DMS53 treated with DMSO at 0.1 percent for 48 hours (cell line): Measurements from ENCODE around the gene E2F4.

Experiments
- DNase-seq: peaks from one replicate; lab custom pipeline; 2025; ENCODE audit not compliant: unreplicated experiment; lab: John Stamatoyannopoulos, UW

The E2F4 gene

GRCh38 chr16:67207249-67208091 lies 15.5 kb downstream of the E2F4 start:
- peak; percentile 6 for DNase-seq

GRCh38 chr16:67208154-67208896 lies 16.4 kb downstream of the E2F4 start:
- DNase-seq, result no peak

GRCh38 chr16:67209565-67209964 lies 17.6 kb downstream of the E2F4 start:
- DNase-seq, result no peak

GRCh38 chr16:67210069-67210937 lies 18.3 kb downstream of the E2F4 start:
- no peak for DNase-seq

- no peak for DNase-seq
These were observed 19.7 kb downstream of the E2F4 start for GRCh38 chr16:67211674-67212073.

- DNase-seq, result no peak
These were observed 20.8 kb downstream of the E2F4 start for GRCh38 chr16:67212766-67213165.

- no peak for DNase-seq
These were observed 21.5 kb downstream of the E2F4 start for GRCh38 chr16:67213197-67214019.

GRCh38 chr16:67215706-67216105 lies 23.8 kb downstream of the E2F4 start:
- no peak for DNase-seq

GRCh38 chr16:67216612-67217490 lies 24.9 kb downstream of the E2F4 start:
- no peak for DNase-seq

- DNase-seq, result no peak
These were observed 32.0 kb downstream of the E2F4 start for GRCh38 chr16:67223992-67224391.

- no peak for DNase-seq
These were observed 34.4 kb downstream of the E2F4 start for GRCh38 chr16:67226295-67226803.

GRCh38 chr16:67226804-67227566 lies 35.0 kb downstream of the E2F4 start, which contains the start of gene TMEM208:
Gene TMEM208 (plus strand): TSS chr16:67227130. CDS start chr16:67227219, 89 bp downstream.
- DNase-seq, result peak; percentile 87

GRCh38 chr16:67227567-67227921 lies 35.6 kb downstream of the E2F4 start:
- DNase-seq, result no peak

- no peak for DNase-seq
These were observed 36.3 kb downstream of the E2F4 start for GRCh38 chr16:67228034-67228785.

GRCh38 chr16:67228905-67229304 lies 37.0 kb downstream of the E2F4 start:
- no peak for DNase-seq

GRCh38 chr16:67229906-67230808 lies 38.2 kb downstream of the E2F4 start:
- DNase-seq, result no peak
